IMR-90 (cell line): Measurements from ENCODE around the gene TFAP2B. TPM values are rescaled to one million over a fixed set of nuclear protein-coding genes. Genes with fewer than 3 reads are reported as not detected.

Experiments
- ATAC-seq: fragments of 200-7000 bp; cut with Tn5 transposase; 2 replicates; pipeline ENCODE4 v1.9.1; 2020; ENCODE audit warnings: low read depth, mild to moderate bottlenecking, moderate library complexity
- BruUV-seq: library from RNA; stranded (reverse); fragments of 400-500 nt; replicated peaks from 2 replicates; lab custom pipeline; 2021; lab: Mats Ljungman, UMichigan
- CTCF ChIA-PET: fragments of 300-600 bp; formaldehyde crosslinking; extraction: SDS; loops from one replicate; lab custom pipeline; 2021; ENCODE audit warnings: antibody characterized with exemption; lab: Yijun Ruan, JAX
- POLR2A ChIA-PET: fragments of 300-600 bp; sonication (Branson Sonifier 250); formaldehyde crosslinking; loops from one replicate; lab custom pipeline; 2022; ENCODE audit warnings: antibody characterized with exemption; ENCODE audit not compliant: unreplicated experiment; lab: Charles Lee
- DNase-seq: peaks from one replicate; pipeline ENCODE4 v3.0.0; 2013
- H2AFZ ChIP-seq: replicated peaks from 2 replicates; pipeline ENCODE3; 2013; ENCODE audit warnings: low read length, mild to moderate bottlenecking; ENCODE audit not compliant: poor library complexity
- H2AK5ac ChIP-seq: 2 replicates; pipeline ENCODE4 v1.6.1; 2013; ENCODE audit warnings: low read depth, low read length, inconsistent platforms
- H2AK9ac ChIP-seq: replicated peaks from 2 replicates; pipeline ENCODE3; 2013; ENCODE audit warnings: mild to moderate bottlenecking, low read depth, low read length, moderate library complexity; ENCODE audit not compliant: poor library complexity
- H2BK120ac ChIP-seq: 2 replicates; pipeline ENCODE4 v1.6.1; 2013; ENCODE audit warnings: low read depth, low read length, inconsistent platforms
- H2BK15ac ChIP-seq: 3 replicates; pipeline ENCODE4 v1.6.1; 2013; ENCODE audit warnings: low read depth, low read length, inconsistent platforms
- H2BK20ac ChIP-seq: 2 replicates; pipeline ENCODE4 v1.6.1; 2013; ENCODE audit warnings: low read depth, mild to moderate bottlenecking, inconsistent platforms, low read length, moderate library complexity
- H2BK5ac ChIP-seq: 2 replicates; pipeline ENCODE4 v1.6.1; 2013; ENCODE audit warnings: mild to moderate bottlenecking, low read depth, low read length, inconsistent platforms; ENCODE audit not compliant: poor library complexity, severe bottlenecking
- H3K14ac ChIP-seq: replicated peaks from 2 replicates; pipeline ENCODE4 v1.6.1; 2013; ENCODE audit warnings: low read depth, low read length, inconsistent platforms
- H3K18ac ChIP-seq: 2 replicates; pipeline ENCODE4 v1.6.1; 2013; ENCODE audit warnings: low read depth, low read length, control low read depth
- H3K23ac ChIP-seq: 2 replicates; pipeline ENCODE4 v1.6.1; 2013; ENCODE audit warnings: low read depth, low read length, inconsistent platforms
- H3K27ac ChIP-seq: 2 replicates; pipeline ENCODE4 v1.5.1; 2013; ENCODE audit warnings: mild to moderate bottlenecking, control low read depth, low read length; ENCODE audit not compliant: insufficient read depth
- H3K27me3 ChIP-seq: 2 replicates; pipeline ENCODE4 v1.6.1; 2013; ENCODE audit warnings: low read length; ENCODE audit not compliant: control insufficient read depth, insufficient read depth
- H3K36me3 ChIP-seq: 2 replicates; pipeline ENCODE4 v1.6.1; 2013; ENCODE audit warnings: low read length, mixed read lengths; ENCODE audit not compliant: control insufficient read depth, insufficient read depth
- H3K4ac ChIP-seq: 2 replicates; pipeline ENCODE4 v1.6.1; 2013; ENCODE audit warnings: low read depth, low read length, inconsistent platforms
- H3K4me1 ChIP-seq: 2 replicates; pipeline ENCODE4 v1.6.1; 2013; ENCODE audit warnings: low read length, mixed read lengths; ENCODE audit not compliant: control insufficient read depth, insufficient read depth
- H3K4me2 ChIP-seq: 2 replicates; pipeline ENCODE4 v1.6.1; 2013; ENCODE audit warnings: low read depth, mild to moderate bottlenecking, control low read depth, low read length, moderate library complexity
- H3K4me3 ChIP-seq: 2 replicates; pipeline ENCODE4 v1.5.1; 2013; ENCODE audit warnings: low read depth, mild to moderate bottlenecking, control low read depth, low read length, moderate library complexity; ENCODE audit not compliant: insufficient read depth
- H3K56ac ChIP-seq: 2 replicates; pipeline ENCODE4 v1.6.1; 2013; ENCODE audit warnings: low read length, inconsistent platforms; ENCODE audit not compliant: insufficient read depth; ENCODE audit errors: extremely low read depth
- H3K79me1 ChIP-seq, 2 experiments: 2 replicates each; pipeline ENCODE4 v1.6.1; 2013; ENCODE audit warnings: low read length in 2 of 2, inconsistent platforms in 1 of 2, low read depth in 1 of 2
- H3K9ac ChIP-seq: 2 replicates; pipeline ENCODE4 v1.6.1; 2013; ENCODE audit warnings: low read depth, low read length, control low read depth
- H3K9me1 ChIP-seq: 2 replicates; pipeline ENCODE4 v1.6.1; 2013; ENCODE audit warnings: low read length, inconsistent platforms; ENCODE audit not compliant: insufficient read depth
- H3K9me3 ChIP-seq: 2 replicates; pipeline ENCODE4 v1.6.1; 2013; ENCODE audit warnings: low read length; ENCODE audit not compliant: control insufficient read depth, insufficient read depth
- H4K20me1 ChIP-seq: 2 replicates; pipeline ENCODE4 v1.6.1; 2013; ENCODE audit warnings: low read length, inconsistent platforms; ENCODE audit not compliant: insufficient read depth
- H4K5ac ChIP-seq: 2 replicates; pipeline ENCODE4 v1.6.1; 2013; ENCODE audit warnings: mild to moderate bottlenecking, low read depth, low read length, control low read depth
- H4K8ac ChIP-seq, 2 experiments: 2 replicates each; pipeline ENCODE4 v1.6.1; 2013; ENCODE audit warnings: low read depth in 2 of 2, low read length in 2 of 2, control low read depth in 1 of 2, inconsistent platforms in 1 of 2
- H4K91ac ChIP-seq: 2 replicates; pipeline ENCODE4 v1.6.1; 2013; ENCODE audit warnings: low read depth, low read length, inconsistent platforms; ENCODE audit not compliant: insufficient read depth
- BHLHE40 ChIP-seq: fragments of 150-350 bp; IDR thresholded peaks from 2 replicates; pipeline ENCODE4 v1.6.1; 2016; ENCODE audit warnings: mild to moderate bottlenecking, low read depth, low read length
- CEBPB ChIP-seq: IDR thresholded peaks from 2 replicates; pipeline ENCODE4 v1.6.1; 2012; ENCODE audit warnings: low read depth, low read length, improper control_type of control experiment
- CHD1 ChIP-seq: IDR thresholded peaks from 2 replicates; pipeline ENCODE4 v1.6.1; 2012; ENCODE audit warnings: low read depth, low read length, improper control_type of control experiment
- MAFK ChIP-seq: IDR thresholded peaks from 2 replicates; pipeline ENCODE4 v1.6.1; 2012; ENCODE audit warnings: low read depth, low read length, improper control_type of control experiment
- MAZ ChIP-seq: IDR thresholded peaks from 2 replicates; pipeline ENCODE4 v1.6.1; 2012; ENCODE audit warnings: low read depth, mild to moderate bottlenecking, low read length, improper control_type of control experiment, moderate library complexity, borderline replicate concordance
- MXI1 ChIP-seq: IDR thresholded peaks from 2 replicates; pipeline ENCODE4 v1.6.1; 2012; ENCODE audit warnings: low read depth, mild to moderate bottlenecking, low read length, moderate library complexity, borderline replicate concordance
- NFE2L2 ChIP-seq: fragments of 150-350 bp; IDR thresholded peaks from 2 replicates; pipeline ENCODE4 v1.6.1; 2016; ENCODE audit warnings: low read depth, mild to moderate bottlenecking, low read length
- POLR2A ChIP-seq: IDR thresholded peaks from 2 replicates; pipeline ENCODE4 v1.6.1; 2012; ENCODE audit warnings: mild to moderate bottlenecking, low read depth, low read length
- RAD21 ChIP-seq: IDR thresholded peaks from 2 replicates; pipeline ENCODE4 v1.6.1; 2012; ENCODE audit warnings: low read length, improper control_type of control experiment
- WGBS, 2 experiments: methylation state at CpG; one replicate each; pipeline versions ENCODE4 v1.1.5 to v1.1.7; 2013; ENCODE audit warnings: missing lambda C conversion rate in 2 of 2; ENCODE audit not compliant: insufficient read length in 1 of 2; ENCODE audit errors: extremely low coverage in 2 of 2; 5-methylcytosine and 5-hydroxymethylcytosine counted together
- dilution Hi-C: fragments of 300-500 bp; cut with HindIII; formaldehyde crosslinking; loops from one replicate; pipeline ENCODE4 v1.14.3; 2018; ENCODE audit warnings: low sequenced_read_pairs; ENCODE audit not compliant: unreplicated experiment
- in situ Hi-C: fragments of 300-500 bp; cut with MboI; formaldehyde crosslinking; loops from 3 replicates; pipeline ENCODE4 v1.14.3; 2019; ENCODE audit warnings: low sequenced_read_pairs, inconsistent platforms, mixed read lengths
- intact Hi-C: fragments of 100-400 bp; cut with micrococcal nuclease; formaldehyde crosslinking; loops from 2 replicates; pipeline ENCODE4 v1.10.0; 2022
- polyA plus RNA-seq, 3 experiments: library from polyadenylated mRNA; depleted of rRNA; stranded (reverse); fragments of >200 nt; gene quantifications; 2 replicates each; pipeline ENCODE4 v1.2.3, GENCODE V29; 2012; ENCODE audit warnings: low replicate concordance in 1 of 3
- total RNA-seq: library from RNA; depleted of rRNA; stranded (reverse); fragments of >200 nt; gene quantifications from 2 replicates; pipeline ENCODE4 v1.2.3, GENCODE V29; 2012

TFAP2B gene
- total and polyA plus RNA-seq, 2 of the 4 experiments (the other 2 are of a cell fraction), result not detected

GRCh38 chr6:50848989-50849795, 30.5 kb downstream of the TFAP2B start:
- CTCF ChIA-PET, result no interaction called here

More at GRCh38 chr6:50848989-50849795, 30.5 kb downstream of the TFAP2B start:
- Histone ChIP-seq H2AFZ (no peak overlapping the region), H4K8ac (no peak overlapping the region), H2BK5ac (no peak overlapping the region), H4K20me1 (no peaks in the 10 kb centered on the region), H2AK5ac (no peak overlapping the region), H3K27me3 (peaks cover 28% of the 10 kb centered on the region), H3K79me1 (no peaks in the 10 kb centered on the region), H3K4ac (no peak overlapping the region), H2BK15ac (no peak overlapping the region), H3K9ac (no peak overlapping the region), H4K91ac (no peak overlapping the region), H3K4me3 (no peak overlapping the region), H3K27ac (no peak overlapping the region), H3K4me1 (no peaks in the 10 kb centered on the region), H3K18ac (no peak overlapping the region), H3K36me3 (no peaks in the 10 kb centered on the region), H4K5ac (no peak overlapping the region), H3K9me3 (no peaks in the 10 kb centered on the region), H3K23ac (no peak overlapping the region), H2BK120ac (no peak overlapping the region), H2BK20ac (no peak overlapping the region), H3K14ac (no peak overlapping the region), H3K56ac (no peak overlapping the region), H2AK9ac (no peak overlapping the region), H3K4me2 (no peak overlapping the region), H3K9me1 (no peaks in the 10 kb centered on the region)
- TF ChIP-seq MAZ (no peak), BHLHE40 (no peak), CHD1 (no peak), POLR2A (no peak), MAFK (no peak), RAD21 (no peak), MXI1 (no peak), CEBPB (no peak), NFE2L2 (no peak)
- 0% methylated on average over 6 of the region's 27 CpGs; no CpG with 5 or more reads in 1 of the 2 experiments for WGBS, 2 experiments
- in situ Hi-C loops, result no loop called here
- BruUV-seq, result no TSS peak
- intact Hi-C loops, result no loop called here
- ATAC-seq (no peak), DNase-seq (no peak)
- dilution Hi-C loops, result no loop called here
- POLR2A ChIA-PET, result no interaction called here
